ENCODE results near the gene FGF14.

FGF14 gene

GRCh38 chr13:102244607-102245227 lies 157.1 kb downstream of the FGF14 start:
- H3K4me3 ChIP-seq (ENCODE audit: low read length) = no peak overlapping the region
- TF ChIP-seq, protein P1, sequence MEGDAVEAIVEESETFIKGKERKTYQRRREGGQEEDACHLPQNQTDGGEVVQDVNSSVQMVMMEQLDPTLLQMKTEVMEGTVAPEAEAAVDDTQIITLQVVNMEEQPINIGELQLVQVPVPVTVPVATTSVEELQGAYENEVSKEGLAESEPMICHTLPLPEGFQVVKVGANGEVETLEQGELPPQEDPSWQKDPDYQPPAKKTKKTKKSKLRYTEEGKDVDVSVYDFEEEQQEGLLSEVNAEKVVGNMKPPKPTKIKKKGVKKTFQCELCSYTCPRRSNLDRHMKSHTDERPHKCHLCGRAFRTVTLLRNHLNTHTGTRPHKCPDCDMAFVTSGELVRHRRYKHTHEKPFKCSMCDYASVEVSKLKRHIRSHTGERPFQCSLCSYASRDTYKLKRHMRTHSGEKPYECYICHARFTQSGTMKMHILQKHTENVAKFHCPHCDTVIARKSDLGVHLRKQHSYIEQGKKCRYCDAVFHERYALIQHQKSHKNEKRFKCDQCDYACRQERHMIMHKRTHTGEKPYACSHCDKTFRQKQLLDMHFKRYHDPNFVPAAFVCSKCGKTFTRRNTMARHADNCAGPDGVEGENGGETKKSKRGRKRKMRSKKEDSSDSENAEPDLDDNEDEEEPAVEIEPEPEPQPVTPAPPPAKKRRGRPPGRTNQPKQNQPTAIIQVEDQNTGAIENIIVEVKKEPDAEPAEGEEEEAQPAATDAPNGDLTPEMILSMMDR (conservative IDR thresholded peaks at IDR 0.05; ENCODE audit: low read length) = no peak
- DNase-seq (ENCODE audit: low read depth) = no peak

- no peak for DNase-seq (ENCODE audit: low read depth)
- TF ChIP-seq, protein P1 (conservative IDR thresholded peaks at IDR 0.05; ENCODE audit: low read length) = no peak
- no peak overlapping the region for H3K4me3 ChIP-seq (ENCODE audit: low read length)
Observed at GRCh38 chr13:102240110-102240509, 161.7 kb downstream of the FGF14 start.

GRCh38 chr13:102237230-102237629 lies 164.6 kb downstream of the FGF14 start:
- no peak for DNase-seq (ENCODE audit: low read depth)
- no peak overlapping the region for H3K4me3 ChIP-seq (ENCODE audit: low read length)
- TF ChIP-seq, protein P1 (conservative IDR thresholded peaks at IDR 0.05; ENCODE audit: low read length) = no peak

- no peak for DNase-seq (ENCODE audit: low read depth)
- H3K4me3 ChIP-seq (ENCODE audit: low read length) = no peak overlapping the region
- TF ChIP-seq, protein P1 (conservative IDR thresholded peaks at IDR 0.05; ENCODE audit: low read length) = no peak
Observed at GRCh38 chr13:102236830-102237229, 165.0 kb downstream of the FGF14 start.

- no peak overlapping the region for H3K4me3 ChIP-seq (ENCODE audit: low read length)
- TF ChIP-seq, protein P1 (conservative IDR thresholded peaks at IDR 0.05; ENCODE audit: low read length) = no peak
- DNase-seq (ENCODE audit: low read depth) = no peak
Observed at GRCh38 chr13:102236341-102236740, 165.5 kb downstream of the FGF14 start.

GRCh38 chr13:102235689-102236088 lies 166.2 kb downstream of the FGF14 start:
- TF ChIP-seq, protein P1 (conservative IDR thresholded peaks at IDR 0.05; ENCODE audit: low read length) = no peak
- no peak overlapping the region for H3K4me3 ChIP-seq (ENCODE audit: low read length)
- no peak for DNase-seq (ENCODE audit: low read depth)

DNA sequence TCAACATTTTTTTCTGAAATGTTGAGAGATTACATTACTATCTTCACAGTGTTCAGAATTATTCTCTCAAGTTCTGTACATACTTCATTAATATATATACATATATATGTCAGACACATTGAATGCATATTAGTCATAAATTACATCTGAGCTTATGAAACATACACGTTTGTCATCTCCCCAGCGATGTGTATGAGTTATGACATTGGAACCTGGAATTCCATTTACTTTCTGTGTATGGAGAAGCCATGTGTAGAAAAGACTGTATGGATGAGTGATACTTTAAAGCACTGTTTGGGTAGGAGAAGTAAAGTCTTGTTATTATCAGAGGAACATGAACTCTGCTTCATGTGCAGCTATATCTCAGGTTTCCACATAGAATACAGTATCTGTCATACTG lies 167.2 kb downstream of the FGF14 start:
- DNase-seq (ENCODE audit: low read depth) = no peak
- H3K4me3 ChIP-seq (ENCODE audit: low read length) = no peak overlapping the region
- TF ChIP-seq, protein P1 (conservative IDR thresholded peaks at IDR 0.05; ENCODE audit: low read length) = no peak
